ENCODE data around the gene RXFP4.

- TF ChIP-seq, protein P1, sequence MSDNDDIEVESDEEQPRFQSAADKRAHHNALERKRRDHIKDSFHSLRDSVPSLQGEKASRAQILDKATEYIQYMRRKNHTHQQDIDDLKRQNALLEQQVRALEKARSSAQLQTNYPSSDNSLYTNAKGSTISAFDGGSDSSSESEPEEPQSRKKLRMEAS (IDR thresholded peaks at IDR 0.05; ENCODE audit: low read depth, low read length) = no peak
- no peak for TF ChIP-seq POLR2A (IDR thresholded peaks at IDR 0.05; ENCODE audit: extremely low read depth, insufficient read length)
- TF ChIP-seq, protein P2, sequence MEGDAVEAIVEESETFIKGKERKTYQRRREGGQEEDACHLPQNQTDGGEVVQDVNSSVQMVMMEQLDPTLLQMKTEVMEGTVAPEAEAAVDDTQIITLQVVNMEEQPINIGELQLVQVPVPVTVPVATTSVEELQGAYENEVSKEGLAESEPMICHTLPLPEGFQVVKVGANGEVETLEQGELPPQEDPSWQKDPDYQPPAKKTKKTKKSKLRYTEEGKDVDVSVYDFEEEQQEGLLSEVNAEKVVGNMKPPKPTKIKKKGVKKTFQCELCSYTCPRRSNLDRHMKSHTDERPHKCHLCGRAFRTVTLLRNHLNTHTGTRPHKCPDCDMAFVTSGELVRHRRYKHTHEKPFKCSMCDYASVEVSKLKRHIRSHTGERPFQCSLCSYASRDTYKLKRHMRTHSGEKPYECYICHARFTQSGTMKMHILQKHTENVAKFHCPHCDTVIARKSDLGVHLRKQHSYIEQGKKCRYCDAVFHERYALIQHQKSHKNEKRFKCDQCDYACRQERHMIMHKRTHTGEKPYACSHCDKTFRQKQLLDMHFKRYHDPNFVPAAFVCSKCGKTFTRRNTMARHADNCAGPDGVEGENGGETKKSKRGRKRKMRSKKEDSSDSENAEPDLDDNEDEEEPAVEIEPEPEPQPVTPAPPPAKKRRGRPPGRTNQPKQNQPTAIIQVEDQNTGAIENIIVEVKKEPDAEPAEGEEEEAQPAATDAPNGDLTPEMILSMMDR (IDR thresholded peaks at IDR 0.05; ENCODE audit: low read depth, low read length) = no peak
- no peak for TF ChIP-seq MYC (IDR thresholded peaks at IDR 0.05; ENCODE audit: low read depth, low read length)
These were observed 26.6 kb downstream of the RXFP4 start for GRCh38 chr1:155968051-155968400.
